Astrocyte of the cerebellum (primary cell): Measurements from ENCODE around the gene MBD2.

Experiments
- DNase-seq: peaks from one replicate; pipeline ENCODE4 v3.0.0-alpha.2; 2011; ENCODE audit warnings: low read depth
- H3K4me3 ChIP-seq: 2 replicates; pipeline ENCODE4 v1.5.1; 2011; ENCODE audit warnings: mild to moderate bottlenecking, low read depth, low read length, moderate library complexity
- CTCF ChIP-seq: IDR thresholded peaks from 2 replicates; pipeline ENCODE4 v1.5.1; 2012; ENCODE audit warnings: low read length, low read depth, moderate library complexity, mild to moderate bottlenecking; ENCODE audit errors: missing control alignments
- in situ Hi-C: cut with HindIII; loops from 2 replicates; pipeline ENCODE4 v1.10.0; 2017; ENCODE audit warnings: low sequenced_read_pairs

Gene MBD2

DNA sequence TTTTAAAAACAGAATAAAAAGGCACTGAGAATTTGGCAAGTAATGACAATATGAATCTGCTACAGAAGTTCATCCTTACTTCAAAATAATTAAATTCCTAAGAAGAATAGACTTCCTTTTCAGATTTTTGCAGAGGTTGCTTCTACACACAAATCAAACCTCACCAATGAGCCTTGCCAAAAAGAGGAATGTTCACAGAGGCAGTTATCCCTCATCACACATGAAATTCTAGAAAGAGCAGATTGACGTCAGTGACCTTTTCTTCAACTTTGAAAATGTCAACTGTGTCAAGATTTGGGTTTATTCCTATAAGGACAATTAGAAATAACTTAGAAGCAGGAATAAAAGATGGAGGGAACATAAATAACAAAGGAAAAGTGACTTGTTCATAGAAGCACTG, 64.6 kb downstream of the MBD2 start:
- H3K4me3 ChIP-seq: no peak overlapping the region
- in situ Hi-C loops: no loop called here
- no peak for DNase-seq
- TF ChIP-seq CTCF: no peak

DNA sequence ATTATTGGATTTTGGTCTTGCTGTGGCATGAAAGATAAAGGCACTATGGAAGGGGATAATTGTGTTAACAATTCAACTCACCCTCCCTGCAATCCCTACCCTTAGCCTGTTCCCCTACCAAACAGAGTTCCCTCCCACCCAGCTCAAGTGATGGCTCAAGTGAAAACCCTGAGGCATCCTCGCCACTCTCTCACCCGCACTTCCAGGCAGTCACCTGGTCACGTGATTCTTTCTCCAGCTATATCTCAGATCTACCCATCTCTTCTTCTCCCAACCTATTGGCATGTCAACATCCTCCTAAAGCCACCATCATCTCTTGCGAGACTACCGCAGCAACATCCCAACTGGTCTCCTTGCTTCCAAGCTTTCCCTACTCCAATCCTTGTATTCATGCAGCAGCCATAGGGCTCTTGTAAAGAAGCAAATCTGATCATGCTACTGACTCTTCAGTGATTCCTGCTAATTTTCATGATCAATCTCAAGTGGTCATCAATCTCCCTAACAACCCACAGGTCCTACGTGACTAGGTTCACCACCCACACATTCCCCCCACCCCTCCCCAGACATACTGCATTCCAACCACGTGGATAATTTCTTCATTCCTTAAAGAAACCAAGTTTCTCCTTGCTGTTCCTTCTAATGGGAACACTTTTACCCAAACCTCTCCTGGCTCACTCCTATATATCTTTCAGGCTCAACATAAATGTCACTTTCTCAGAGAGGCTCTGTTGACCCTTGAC, 66.7 kb downstream of the MBD2 start:
- DNase-seq: no peak
- TF ChIP-seq CTCF: no peak
- H3K4me3 ChIP-seq: no peak overlapping the region
- in situ Hi-C loops: no loop called here

GRCh38 chr18:54155412-54155811, 69.1 kb downstream of the MBD2 start:
- H3K4me3 ChIP-seq: no peak overlapping the region
- DNase-seq: no peak
- in situ Hi-C loops: no loop called here
- no peak for TF ChIP-seq CTCF

DNA sequence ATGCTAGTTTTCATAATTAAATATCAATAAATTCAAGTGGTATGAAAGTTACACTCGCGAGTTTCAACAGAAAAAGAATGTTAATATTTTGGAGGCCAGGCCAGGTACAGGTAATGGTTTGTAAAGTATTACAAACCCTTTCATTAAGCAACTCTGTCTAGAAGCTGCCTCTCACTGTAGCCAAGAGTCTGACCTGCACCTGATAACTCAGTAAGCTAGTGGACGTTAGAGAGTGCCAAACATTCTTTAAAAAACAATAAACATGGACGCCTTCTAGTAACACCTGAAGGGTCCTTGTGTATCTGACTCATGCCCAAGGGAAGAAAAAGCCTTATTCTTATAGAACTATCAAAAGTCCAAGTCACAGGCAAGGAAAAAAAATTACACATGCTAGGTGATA, 70.2 kb downstream of the MBD2 start:
- no peak overlapping the region for H3K4me3 ChIP-seq
- in situ Hi-C loops: no loop called here
- no peak for TF ChIP-seq CTCF
- no peak for DNase-seq

GRCh38 chr18:54151376-54151775, 73.1 kb downstream of the MBD2 start:
- in situ Hi-C loops: no loop called here
- no peak overlapping the region for H3K4me3 ChIP-seq
- no peak for DNase-seq
- TF ChIP-seq CTCF: no peak

DNA sequence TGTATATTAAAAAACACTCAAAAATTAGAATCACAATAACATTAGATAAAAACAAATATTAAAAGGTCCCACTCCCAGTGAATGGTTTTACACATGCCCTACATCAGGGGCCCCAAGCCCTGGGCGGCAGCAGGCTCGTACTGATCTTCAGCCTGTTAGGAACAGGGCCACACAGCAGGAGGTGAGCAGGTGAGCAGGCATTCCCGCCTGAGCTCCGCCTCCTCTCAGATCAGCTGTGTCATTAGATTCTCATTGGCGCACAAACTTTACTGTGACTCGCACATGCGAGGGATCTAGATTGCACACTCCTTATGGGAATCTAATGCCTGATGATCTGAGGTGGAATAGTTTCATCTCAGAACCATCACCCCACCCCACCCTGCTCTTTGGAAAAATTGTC, 74.2 kb downstream of the MBD2 start:
- no peak for TF ChIP-seq CTCF
- H3K4me3 ChIP-seq: no peak overlapping the region
- no peak for DNase-seq
- in situ Hi-C loops: no loop called here
